ENCODE results near the gene RAPGEF2. TPM values are rescaled to one million over a fixed set of nuclear protein-coding genes. Genes with fewer than 3 reads are reported as not detected.
"Not testable (repeated sequence)": the region's sequence is repeated elsewhere in the genome, so short reads cannot be mapped to it uniquely, and the experiment has no call there.

Gene RAPGEF2
- total RNA-seq, 1 donor = 50.3 TPM

DNA sequence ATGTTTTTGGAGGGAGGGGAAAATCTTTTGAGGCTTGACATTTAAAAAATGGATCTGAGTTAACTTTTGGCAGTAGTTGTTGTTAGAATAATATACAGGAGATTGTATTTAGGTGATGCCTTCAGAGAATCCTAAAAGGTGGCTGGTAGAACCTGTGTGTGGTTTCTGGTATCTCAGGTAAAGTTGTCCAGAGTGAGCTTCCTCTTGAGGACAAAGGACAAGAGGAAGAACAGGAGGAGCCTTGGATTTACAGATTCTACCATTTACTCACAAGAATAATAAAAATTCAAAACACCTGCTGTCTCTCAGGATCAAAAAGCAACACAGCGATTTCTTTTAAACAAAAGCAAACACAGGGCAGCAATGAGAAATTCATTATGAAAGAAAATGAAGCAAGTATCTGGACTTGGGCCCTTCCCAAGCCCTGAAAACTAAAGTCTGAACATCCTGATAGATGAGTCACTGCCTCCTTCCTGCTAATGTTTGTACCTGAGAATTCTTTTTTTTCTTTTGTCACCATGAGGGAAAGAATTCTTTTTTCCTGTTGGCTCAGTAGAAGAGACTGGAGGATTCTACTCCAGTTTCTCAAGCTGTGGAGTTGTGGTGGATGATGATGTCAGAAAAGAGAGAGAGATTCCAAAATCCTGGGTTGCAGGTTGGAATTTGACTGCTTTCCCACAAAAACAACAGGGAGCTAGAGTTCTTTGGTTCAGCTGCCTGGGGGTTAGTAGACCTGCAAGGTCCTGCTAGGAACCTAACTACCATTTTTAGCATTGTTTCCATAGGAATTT is 31.5 kb upstream of the RAPGEF2 start:
- Histone ChIP-seq H3K27ac (ENCODE audit: low read depth, low read length) (peak overlapping the region; percentile 91), H2AFZ (ENCODE audit: low read length) (no peak overlapping the region), H3K9me3 (ENCODE audit: low read depth, low read length) (no peaks in the 10 kb centered on the region), H3K36me3 (ENCODE audit: insufficient read depth, low read length) (no peaks in the 10 kb centered on the region), H3K4me3 (ENCODE audit: insufficient read depth, low read length) (no peak overlapping the region), H3K79me2 (ENCODE audit: insufficient read depth, low read length) (no peaks in the 10 kb centered on the region), H4K20me1 (ENCODE audit: insufficient read depth, low read length) (no peaks in the 10 kb centered on the region), H3K27me3 (ENCODE audit: insufficient read depth, low read length) (no peaks in the 10 kb centered on the region), H3K4me2 (ENCODE audit: insufficient read depth, low read length) (peak overlapping the region; percentile 59), H3K4me1 (ENCODE audit: insufficient read depth, low read length) (peaks cover 45% of the 10 kb centered on the region)
- DNase-seq (ENCODE audit: insufficient read length, low spot score, missing footprints) = no peak
- TF ChIP-seq, protein P1, sequence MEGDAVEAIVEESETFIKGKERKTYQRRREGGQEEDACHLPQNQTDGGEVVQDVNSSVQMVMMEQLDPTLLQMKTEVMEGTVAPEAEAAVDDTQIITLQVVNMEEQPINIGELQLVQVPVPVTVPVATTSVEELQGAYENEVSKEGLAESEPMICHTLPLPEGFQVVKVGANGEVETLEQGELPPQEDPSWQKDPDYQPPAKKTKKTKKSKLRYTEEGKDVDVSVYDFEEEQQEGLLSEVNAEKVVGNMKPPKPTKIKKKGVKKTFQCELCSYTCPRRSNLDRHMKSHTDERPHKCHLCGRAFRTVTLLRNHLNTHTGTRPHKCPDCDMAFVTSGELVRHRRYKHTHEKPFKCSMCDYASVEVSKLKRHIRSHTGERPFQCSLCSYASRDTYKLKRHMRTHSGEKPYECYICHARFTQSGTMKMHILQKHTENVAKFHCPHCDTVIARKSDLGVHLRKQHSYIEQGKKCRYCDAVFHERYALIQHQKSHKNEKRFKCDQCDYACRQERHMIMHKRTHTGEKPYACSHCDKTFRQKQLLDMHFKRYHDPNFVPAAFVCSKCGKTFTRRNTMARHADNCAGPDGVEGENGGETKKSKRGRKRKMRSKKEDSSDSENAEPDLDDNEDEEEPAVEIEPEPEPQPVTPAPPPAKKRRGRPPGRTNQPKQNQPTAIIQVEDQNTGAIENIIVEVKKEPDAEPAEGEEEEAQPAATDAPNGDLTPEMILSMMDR (IDR thresholded peaks at IDR 0.05; ENCODE audit: extremely low read depth, low read depth, low read length) = no peak

DNA sequence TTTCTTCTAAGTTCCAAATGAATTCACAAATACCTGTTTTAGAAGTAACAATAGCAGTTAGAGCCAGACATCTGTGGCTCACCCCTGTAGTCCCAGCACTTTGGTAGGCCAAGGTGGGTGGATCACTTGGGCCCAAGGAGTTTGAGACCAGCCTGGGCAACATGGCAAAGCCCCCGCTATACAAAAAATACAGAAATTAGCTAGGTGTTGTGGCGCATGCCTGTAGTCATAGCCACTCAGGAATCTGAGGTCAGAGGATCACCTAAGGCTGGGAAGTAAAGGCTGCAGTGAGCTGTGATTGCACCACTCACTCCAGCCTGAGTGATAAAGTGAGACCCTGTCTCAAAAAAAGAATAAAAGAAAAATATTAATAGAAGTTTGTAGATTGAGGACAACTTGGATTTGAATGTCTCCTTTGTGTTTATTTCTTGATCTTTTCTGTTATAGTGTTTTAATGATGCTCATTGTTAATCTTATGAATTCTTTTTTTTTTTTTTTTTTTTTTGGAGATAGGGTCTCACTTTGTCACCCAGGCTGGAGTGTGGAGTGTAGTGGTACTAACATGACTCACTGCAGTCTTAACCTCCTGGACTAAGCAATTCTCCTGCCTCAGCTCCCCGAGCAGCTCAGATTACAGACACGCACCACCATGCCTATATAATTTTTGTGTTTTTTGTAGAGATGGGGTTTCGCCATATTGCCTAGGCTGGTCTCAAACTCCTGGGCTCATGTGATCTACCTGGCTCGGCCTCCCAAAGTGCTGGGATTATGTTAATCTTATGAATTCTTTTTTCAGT is 30.7 kb upstream of the RAPGEF2 start:
- Histone ChIP-seq H3K36me3 (ENCODE audit: insufficient read depth, low read length) (no peaks in the 10 kb centered on the region), H3K79me2 (ENCODE audit: insufficient read depth, low read length) (no peaks in the 10 kb centered on the region), H3K27ac (ENCODE audit: low read depth, low read length) (peak overlapping the region; percentile 91), H3K4me3 (ENCODE audit: insufficient read depth, low read length) (no peak overlapping the region), H2AFZ (ENCODE audit: low read length) (no peak overlapping the region), H3K4me1 (ENCODE audit: insufficient read depth, low read length) (peaks cover 45% of the 10 kb centered on the region), H4K20me1 (ENCODE audit: insufficient read depth, low read length) (no peaks in the 10 kb centered on the region), H3K4me2 (ENCODE audit: insufficient read depth, low read length) (peak overlapping the region; percentile 15), H3K9me3 (ENCODE audit: low read depth, low read length) (no peaks in the 10 kb centered on the region), H3K27me3 (ENCODE audit: insufficient read depth, low read length) (no peaks in the 10 kb centered on the region)
- TF ChIP-seq, protein P1 (IDR thresholded peaks at IDR 0.05; ENCODE audit: extremely low read depth, low read depth, low read length) = no peak
- DNase-seq (ENCODE audit: insufficient read length, low spot score, missing footprints) = no peak

DNA sequence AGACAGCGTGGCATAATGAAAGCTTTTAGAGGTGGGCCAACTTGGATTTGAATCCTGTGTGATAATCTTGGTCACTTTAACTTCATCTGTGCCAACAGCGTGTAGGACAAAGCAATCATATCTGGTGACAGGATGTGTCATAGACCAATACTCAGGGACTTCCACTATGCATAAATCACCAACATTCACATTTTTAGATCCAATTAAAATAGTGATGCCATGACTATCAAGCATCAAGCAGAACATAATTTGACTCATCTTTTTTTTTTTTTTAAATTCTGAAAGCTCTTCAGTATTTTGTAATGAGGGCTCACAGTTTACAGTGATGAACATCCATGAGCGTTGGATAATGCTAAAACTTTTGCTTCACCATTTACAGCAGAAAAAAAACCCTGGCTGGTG is 27.3 kb upstream of the RAPGEF2 start:
- Histone ChIP-seq H2AFZ (ENCODE audit: low read length) (no peak overlapping the region), H3K27me3 (ENCODE audit: insufficient read depth, low read length) (no peaks in the 10 kb centered on the region), H3K79me2 (ENCODE audit: insufficient read depth, low read length) (no peaks in the 10 kb centered on the region), H3K9me3 (ENCODE audit: low read depth, low read length) (no peaks in the 10 kb centered on the region), H4K20me1 (ENCODE audit: insufficient read depth, low read length) (no peaks in the 10 kb centered on the region), H3K4me3 (ENCODE audit: insufficient read depth, low read length) (no peak overlapping the region), H3K27ac (ENCODE audit: low read depth, low read length) (peak overlapping the region; percentile 13), H3K36me3 (ENCODE audit: insufficient read depth, low read length) (no peaks in the 10 kb centered on the region), H3K4me2 (ENCODE audit: insufficient read depth, low read length) (peak overlapping the region; percentile 62), H3K4me1 (ENCODE audit: insufficient read depth, low read length) (peaks cover 31% of the 10 kb centered on the region)
- TF ChIP-seq, protein P1 (IDR thresholded peaks at IDR 0.05; ENCODE audit: extremely low read depth, low read depth, low read length) = no peak
- peak; percentile 63 for DNase-seq (ENCODE audit: insufficient read length, low spot score, missing footprints)

DNA sequence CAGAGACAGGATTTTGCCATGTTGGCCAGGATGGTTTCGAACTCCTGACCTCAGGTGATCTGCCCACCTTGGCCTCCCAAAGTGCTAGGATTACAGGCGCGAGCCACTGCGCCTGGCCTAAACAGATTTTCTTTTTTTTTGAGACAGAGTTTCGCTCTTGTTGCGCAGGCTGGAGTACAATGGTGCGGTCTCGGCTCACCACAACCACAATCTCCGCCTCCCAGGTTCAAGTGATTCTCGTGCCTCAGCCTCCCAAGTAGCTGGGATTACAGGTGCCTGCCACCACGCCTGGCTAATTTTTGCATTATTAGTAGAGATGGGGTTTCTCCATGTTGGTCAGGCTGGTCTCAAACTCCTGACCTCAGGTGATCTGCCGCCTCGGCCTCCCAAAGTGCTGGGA is 25.9 kb upstream of the RAPGEF2 start:
- H3K4me3 ChIP-seq (ENCODE audit: insufficient read depth, low read length); H3K27ac ChIP-seq (ENCODE audit: low read depth, low read length); H3K27me3 ChIP-seq (ENCODE audit: insufficient read depth, low read length); H4K20me1 ChIP-seq (ENCODE audit: insufficient read depth, low read length); H2AFZ ChIP-seq (ENCODE audit: low read length); DNase-seq (ENCODE audit: insufficient read length, low spot score, missing footprints); H3K4me2 ChIP-seq (ENCODE audit: insufficient read depth, low read length); H3K36me3 ChIP-seq (ENCODE audit: insufficient read depth, low read length); H3K79me2 ChIP-seq (ENCODE audit: insufficient read depth, low read length); H3K9me3 ChIP-seq (ENCODE audit: low read depth, low read length): not testable (repeated sequence)
- peaks cover 17% of the 10 kb centered on the region for H3K4me1 ChIP-seq (ENCODE audit: insufficient read depth, low read length)

Measured in osteoblast (primary cell).